H54 (cell line): ENCODE measurements around the gene LIAS.
"Not testable (repeated sequence)": the region's sequence is repeated elsewhere in the genome, so short reads cannot be mapped to it uniquely, and the experiment has no call there.

Experiments used
- DNase-seq: peaks from one replicate; pipeline ENCODE4 v3.0.0; 2011; ENCODE audit warnings: low spot score, mixed read lengths; ENCODE audit not compliant: insufficient read length
- FAIRE-seq: peaks from 3 replicates; lab custom pipeline; 2011; peaks lifted over from hg19 to GRCh38; lab: Jason Lieb, UNC
- POLR2A ChIP-seq: IDR thresholded peaks from 2 replicates; pipeline ENCODE4 v1.6.1; 2011; ENCODE audit warnings: low read depth, mild to moderate bottlenecking, low read length

The LIAS gene

GRCh38 chr4:39442998-39443397 lies 15.9 kb upstream of the LIAS start:
- DNase-seq (no peak), FAIRE-seq (no peak)
- no peak for TF ChIP-seq POLR2A

GRCh38 chr4:39446483-39446841 lies 12.4 kb upstream of the LIAS start:
- TF ChIP-seq POLR2A = no peak
- no peak for DNase-seq
- FAIRE-seq = no peak

- FAIRE-seq (no peak), DNase-seq (no peak)
- no peak for TF ChIP-seq POLR2A
These were observed 11.8 kb upstream of the LIAS start for GRCh38 chr4:39446842-39447573.

- TF ChIP-seq POLR2A = no peak
- DNase-seq = no peak
- FAIRE-seq = no peak
These were observed 8.2 kb upstream of the LIAS start for GRCh38 chr4:39450618-39451017.

GRCh38 chr4:39451423-39452023 lies 7.3 kb upstream of the LIAS start:
- no peak for TF ChIP-seq POLR2A
- no peak for FAIRE-seq

GRCh38 chr4:39452153-39452859 lies 6.5 kb upstream of the LIAS start:
- no peak for TF ChIP-seq POLR2A
- FAIRE-seq = no peak

More at GRCh38 chr4:39451423-39452023, 7.3 kb upstream of the LIAS start:
- DNase-seq = no peak

GRCh38 chr4:39452860-39453587 lies 5.8 kb upstream of the LIAS start:
- TF ChIP-seq POLR2A = no peak
- DNase-seq (no peak), FAIRE-seq (no peak)

More at GRCh38 chr4:39452153-39452859, 6.5 kb upstream of the LIAS start:
- DNase-seq = no peak

- DNase-seq = no peak
- no peak for TF ChIP-seq POLR2A
- FAIRE-seq = no peak
These were observed 5.1 kb upstream of the LIAS start for GRCh38 chr4:39453738-39454137.

GRCh38 chr4:39455486-39455885 lies 3.4 kb upstream of the LIAS start:
- DNase-seq (no peak), FAIRE-seq (no peak)
- TF ChIP-seq POLR2A = no peak

GRCh38 chr4:39456946-39457763 lies 1.7 kb upstream of the LIAS start:
- no peak for TF ChIP-seq POLR2A
- FAIRE-seq (no peak), DNase-seq (no peak)

- FAIRE-seq, DNase-seq: not testable (repeated sequence)
These were observed 723 bp upstream of the LIAS start for GRCh38 chr4:39458161-39458504.

GRCh38 chr4:39464886-39465501 lies 6.1 kb downstream of the LIAS start:
- peak; percentile 25 for DNase-seq
- no peak for TF ChIP-seq POLR2A
- FAIRE-seq = peak; percentile 71

GRCh38 chr4:39466747-39467146 lies 7.9 kb downstream of the LIAS start:
- DNase-seq (no peak), FAIRE-seq (no peak)
- TF ChIP-seq POLR2A = no peak
